Large intestine (tissue), 3 donors: ENCODE results near the gene GALC. TPM values are rescaled to one million over a fixed set of nuclear protein-coding genes. Genes with fewer than 3 reads are reported as not detected.
"Not testable (repeated sequence)": the region's sequence is repeated elsewhere in the genome, so short reads cannot be mapped to it uniquely, and the experiment has no call there.

ENCODE experiments used
- DNase-seq, 2 donors: peaks; one replicate each; pipeline versions ENCODE4 v3.0.0 to v3.0.0-alpha.2; 2013
- H3K27ac ChIP-seq: one replicate; pipeline ENCODE4 v1.5.1; 2013; ENCODE audit warnings: low read length
- H3K27me3 ChIP-seq: 2 replicates; pipeline ENCODE4 v1.6.1; 2013; ENCODE audit warnings: low read length; ENCODE audit not compliant: control insufficient read depth, insufficient read depth
- H3K36me3 ChIP-seq: 2 replicates; pipeline ENCODE4 v1.6.1; 2013; ENCODE audit warnings: low read length; ENCODE audit not compliant: control insufficient read depth, insufficient read depth
- H3K4me1 ChIP-seq: one replicate; pipeline ENCODE4 v1.6.1; 2013; ENCODE audit warnings: low read length; ENCODE audit not compliant: control insufficient read depth, insufficient read depth
- H3K4me3 ChIP-seq: one replicate; pipeline ENCODE4 v1.5.1; 2013; ENCODE audit warnings: low read length
- H3K9me3 ChIP-seq: one replicate; pipeline ENCODE4 v1.6.1; 2013; ENCODE audit warnings: mild to moderate bottlenecking, low read depth, low read length, moderate library complexity; ENCODE audit not compliant: control insufficient read depth
- WGBS: methylation state at CpG from one replicate; pipeline ENCODE4 v1.1.5; 2013; ENCODE audit warnings: low lambda C conversion rate; ENCODE audit not compliant: insufficient coverage; 5-methylcytosine and 5-hydroxymethylcytosine counted together
- polyA plus RNA-seq: library from polyadenylated mRNA; unstranded; fragments of 120-200 nt; gene quantifications from one replicate; pipeline ENCODE4 v1.2.1, GENCODE V29; 2013

Gene GALC
- polyA plus RNA-seq, 1 donor: 119 TPM

GRCh38 chr14:88029500-88029899 is 36.5 kb upstream of the GALC start:
- H3K36me3 ChIP-seq: no peaks in the 10 kb centered on the region
- no peak overlapping the region for H3K4me3 ChIP-seq
- H3K27me3 ChIP-seq: no peaks in the 10 kb centered on the region
- H3K4me1 ChIP-seq: peaks cover 16% of the 10 kb centered on the region
- H3K9me3 ChIP-seq: no peaks in the 10 kb centered on the region
- H3K27ac ChIP-seq: no peak overlapping the region
- DNase-seq: no peak
- WGBS: 100% methylated on average over 2 of the region's 2 CpGs

GRCh38 chr14:88026890-88027289 is 33.9 kb upstream of the GALC start:
- peaks cover 25% of the 10 kb centered on the region for H3K4me1 ChIP-seq
- H3K27me3 ChIP-seq: no peaks in the 10 kb centered on the region
- H3K4me3 ChIP-seq: no peak overlapping the region
- no peaks in the 10 kb centered on the region for H3K9me3 ChIP-seq
- peak in 1 of 2 donors; percentile 22 for DNase-seq
- peak overlapping the region; percentile 80 for H3K27ac ChIP-seq
- H3K36me3 ChIP-seq: no peaks in the 10 kb centered on the region
- WGBS: no CpG with 5 or more reads among the region's 2 CpGs

- no CpG with 5 or more reads among the region's 3 CpGs for WGBS
- H3K27ac ChIP-seq: peak overlapping the region; percentile 80
- H3K4me3 ChIP-seq: peak overlapping the region; percentile 19
- no peaks in the 10 kb centered on the region for H3K9me3 ChIP-seq
- H3K27me3 ChIP-seq: no peaks in the 10 kb centered on the region
- peak in 1 of 2 donors; percentile 70 for DNase-seq
- peaks cover 25% of the 10 kb centered on the region for H3K4me1 ChIP-seq
- H3K36me3 ChIP-seq: no peaks in the 10 kb centered on the region
These were observed 32.3 kb upstream of the GALC start for GRCh38 chr14:88025313-88025712.

- H3K27me3 ChIP-seq, H3K4me3 ChIP-seq, H3K9me3 ChIP-seq, H3K36me3 ChIP-seq: not testable (repeated sequence)
- Histone ChIP-seq H3K4me1 (peaks cover 25% of the 10 kb centered on the region), H3K27ac (peak overlapping the region; percentile 80)
- peak; percentile 68 to 88 for DNase-seq
- 27% methylated on average over 3 of the region's 11 CpGs for WGBS
These were observed 31.5 kb upstream of the GALC start for GRCh38 chr14:88024252-88025086.

- peak overlapping the region; percentile 80 for H3K27ac ChIP-seq
These were observed 30.7 kb upstream of the GALC start for GRCh38 chr14:88023658-88024187.

GRCh38 chr14:88017535-88017934 is 24.6 kb upstream of the GALC start:
- Histone ChIP-seq H3K27ac (peak overlapping the region; percentile 63), H3K36me3 (no peaks in the 10 kb centered on the region), H3K27me3 (no peaks in the 10 kb centered on the region), H3K9me3 (no peaks in the 10 kb centered on the region), H3K4me3 (no peak overlapping the region), H3K4me1 (peaks cover 5% of the 10 kb centered on the region)
- no CpG with 5 or more reads among the region's 2 CpGs for WGBS
- no peak for DNase-seq

More at GRCh38 chr14:88023658-88024187, 30.7 kb upstream of the GALC start:
- H3K4me3 ChIP-seq: no peak overlapping the region
- no peaks in the 10 kb centered on the region for H3K36me3 ChIP-seq
- WGBS: 0% methylated on average over 1 of the region's 3 CpGs
- H3K9me3 ChIP-seq: no peaks in the 10 kb centered on the region
- H3K27me3 ChIP-seq: no peaks in the 10 kb centered on the region
- DNase-seq: peak in 1 of 2 donors; percentile 65
- H3K4me1 ChIP-seq: peaks cover 25% of the 10 kb centered on the region

GRCh38 chr14:88016768-88017167 is 23.8 kb upstream of the GALC start:
- Histone ChIP-seq H3K4me3 (no peak overlapping the region), H3K27me3 (no peaks in the 10 kb centered on the region), H3K36me3 (no peaks in the 10 kb centered on the region), H3K4me1 (peaks cover 5% of the 10 kb centered on the region), H3K27ac (peak overlapping the region; percentile 63), H3K9me3 (no peaks in the 10 kb centered on the region)
- WGBS: no CpG with 5 or more reads among the region's 2 CpGs
- no peak for DNase-seq

- H3K4me3 ChIP-seq: no peak overlapping the region
- no peaks in the 10 kb centered on the region for H3K27me3 ChIP-seq
- H3K36me3 ChIP-seq: no peaks in the 10 kb centered on the region
- H3K27ac ChIP-seq: no peak overlapping the region
- WGBS: 0% methylated on average over 2 of the region's 7 CpGs
- peak; percentile 70 to 75 for DNase-seq
- no peaks in the 10 kb centered on the region for H3K9me3 ChIP-seq
- peaks cover 5% of the 10 kb centered on the region for H3K4me1 ChIP-seq
These were observed 20.9 kb upstream of the GALC start for GRCh38 chr14:88013750-88014349.

- Histone ChIP-seq H3K36me3 (no peaks in the 10 kb centered on the region), H3K27ac (no peak overlapping the region), H3K4me3 (no peak overlapping the region), H3K27me3 (no peaks in the 10 kb centered on the region), H3K9me3 (no peaks in the 10 kb centered on the region), H3K4me1 (peaks cover 5% of the 10 kb centered on the region)
- 79% methylated on average over 5 of the region's 5 CpGs for WGBS
- no peak for DNase-seq
These were observed 19.5 kb upstream of the GALC start for GRCh38 chr14:88012495-88012894.

- no peak for DNase-seq
- Histone ChIP-seq H3K27me3 (no peaks in the 10 kb centered on the region), H3K36me3 (no peaks in the 10 kb centered on the region), H3K27ac (no peak overlapping the region), H3K4me1 (no peaks in the 10 kb centered on the region), H3K4me3 (no peak overlapping the region), H3K9me3 (no peaks in the 10 kb centered on the region)
- no CpG with 5 or more reads among the region's 2 CpGs for WGBS
These were observed 17.3 kb upstream of the GALC start for GRCh38 chr14:88010331-88010730.
